Activated T-cell treated with anti-CD3 and anti-CD28 coated beads for 48 hours (primary cell): ENCODE data around the gene DVL3.

ENCODE experiments used
- DNase-seq: peaks from one replicate; pipeline ENCODE4 v3.0.0-alpha.2; 2020; ENCODE audit warnings: low read depth

Gene DVL3

GRCh38 chr3:184176377-184177330 lies 21.5 kb downstream of the DVL3 start:
- no peak for DNase-seq

GRCh38 chr3:184177331-184177731 lies 22.2 kb downstream of the DVL3 start:
- DNase-seq: no peak

- DNase-seq: no peak
Measured at GRCh38 chr3:184177767-184178306, 22.7 kb downstream of the DVL3 start.

GRCh38 chr3:184178521-184179138 lies 23.5 kb downstream of the DVL3 start:
- no peak for DNase-seq

- DNase-seq: no peak
Measured at GRCh38 chr3:184180165-184180564, 25.0 kb downstream of the DVL3 start.

GRCh38 chr3:184181596-184181995 lies 26.4 kb downstream of the DVL3 start:
- no peak for DNase-seq

GRCh38 chr3:184183679-184184078 lies 28.5 kb downstream of the DVL3 start:
- DNase-seq: no peak

GRCh38 chr3:184184546-184185230 lies 29.5 kb downstream of the DVL3 start:
- DNase-seq: no peak

GRCh38 chr3:184185461-184186183 lies 30.4 kb downstream of the DVL3 start:
- peak; percentile 100 for DNase-seq

- DNase-seq: no peak
Measured at GRCh38 chr3:184186184-184186901, 31.2 kb downstream of the DVL3 start, which contains the start of gene ABCF3. Gene ABCF3 (plus strand): TSS chr3:184186199. CDS start chr3:184186208, 9 bp downstream.

GRCh38 chr3:184186902-184187207 lies 31.7 kb downstream of the DVL3 start:
- no peak for DNase-seq

- no peak for DNase-seq
Measured at GRCh38 chr3:184188080-184188479, 32.9 kb downstream of the DVL3 start.

- DNase-seq: no peak
Measured at GRCh38 chr3:184189421-184189820, 34.2 kb downstream of the DVL3 start.

- no peak for DNase-seq
Measured at GRCh38 chr3:184192889-184193288, 37.7 kb downstream of the DVL3 start.

- no peak for DNase-seq
Measured at GRCh38 chr3:184193991-184194539, 38.9 kb downstream of the DVL3 start.

- DNase-seq: no peak
Measured at GRCh38 chr3:184196536-184196935, 41.4 kb downstream of the DVL3 start.

GRCh38 chr3:184198509-184198908 lies 43.3 kb downstream of the DVL3 start:
- no peak for DNase-seq

GRCh38 chr3:184200825-184201224 lies 45.6 kb downstream of the DVL3 start:
- no peak for DNase-seq

- no peak for DNase-seq
Measured at GRCh38 chr3:184203526-184203925, 48.3 kb downstream of the DVL3 start.

- DNase-seq: no peak
Measured at GRCh38 chr3:184209146-184209923, 54.2 kb downstream of the DVL3 start.
